ENCODE data around the gene GABRB3.

GRCh38 chr15:26716069-26716468 is 56.8 kb downstream of the GABRB3 start:
- TF ChIP-seq CTCF (IDR thresholded peaks at IDR 0.05) (no peak), POLR2A (IDR thresholded peaks at IDR 0.05) (no peak)
